ENCODE results near the gene ERMN. TPM values are rescaled to one million over a fixed set of nuclear protein-coding genes. Genes with fewer than 3 reads are reported as not detected.

The ERMN gene
- total and polyA plus RNA-seq, 12 donors, result 0.04 to 0.40 (median 0.13) TPM; not detected in 8

GRCh38 chr2:157359628-157360027, 34.0 kb upstream of the ERMN start:
- 83 to 95% (median 86%) methylated on average over 2 of the region's 2 CpGs for whole genome bisulfite sequencing, 4 donors
- no peak for DNase-seq
- Histone ChIP-seq H3K27me3 (no peaks in the 10 kb centered on the region), H3K27ac (no peak overlapping the region), H3K4me1 (replicated peaks in 1 of 2) (no peaks in the 10 kb centered on the region), H3K9me3 (replicated peaks in 1 of 3) (no peaks in the 10 kb centered on the region), H3K36me3 (replicated peaks in 1 of 2) (no peaks in the 10 kb centered on the region), H3K4me3 (no peak overlapping the region)
- intact Hi-C loops (cut with DNase I), result no loop called here
- TF ChIP-seq, protein P1, sequence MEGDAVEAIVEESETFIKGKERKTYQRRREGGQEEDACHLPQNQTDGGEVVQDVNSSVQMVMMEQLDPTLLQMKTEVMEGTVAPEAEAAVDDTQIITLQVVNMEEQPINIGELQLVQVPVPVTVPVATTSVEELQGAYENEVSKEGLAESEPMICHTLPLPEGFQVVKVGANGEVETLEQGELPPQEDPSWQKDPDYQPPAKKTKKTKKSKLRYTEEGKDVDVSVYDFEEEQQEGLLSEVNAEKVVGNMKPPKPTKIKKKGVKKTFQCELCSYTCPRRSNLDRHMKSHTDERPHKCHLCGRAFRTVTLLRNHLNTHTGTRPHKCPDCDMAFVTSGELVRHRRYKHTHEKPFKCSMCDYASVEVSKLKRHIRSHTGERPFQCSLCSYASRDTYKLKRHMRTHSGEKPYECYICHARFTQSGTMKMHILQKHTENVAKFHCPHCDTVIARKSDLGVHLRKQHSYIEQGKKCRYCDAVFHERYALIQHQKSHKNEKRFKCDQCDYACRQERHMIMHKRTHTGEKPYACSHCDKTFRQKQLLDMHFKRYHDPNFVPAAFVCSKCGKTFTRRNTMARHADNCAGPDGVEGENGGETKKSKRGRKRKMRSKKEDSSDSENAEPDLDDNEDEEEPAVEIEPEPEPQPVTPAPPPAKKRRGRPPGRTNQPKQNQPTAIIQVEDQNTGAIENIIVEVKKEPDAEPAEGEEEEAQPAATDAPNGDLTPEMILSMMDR (IDR thresholded peaks at IDR 0.05), result no peak
- no peak for TF ChIP-seq POLR2A (IDR thresholded peaks at IDR 0.05)

GRCh38 chr2:157355618-157356017, 30.0 kb upstream of the ERMN start:
- 45 to 62% (median 51%) methylated on average over 1 of the region's 1 CpG for whole genome bisulfite sequencing, 4 donors
- Histone ChIP-seq H3K4me1 (replicated peaks in 1 of 2) (no peaks in the 10 kb centered on the region), H3K27me3 (no peaks in the 10 kb centered on the region), H3K4me3 (no peak overlapping the region), H3K27ac (no peak overlapping the region), H3K36me3 (replicated peaks in 1 of 2) (no peaks in the 10 kb centered on the region), H3K9me3 (replicated peaks in 1 of 3) (no peaks in the 10 kb centered on the region)
- no peak for DNase-seq
- TF ChIP-seq, protein P1 (IDR thresholded peaks at IDR 0.05), result no peak
- no peak for TF ChIP-seq POLR2A (IDR thresholded peaks at IDR 0.05)
- intact Hi-C loops (cut with DNase I), result no loop called here

GRCh38 chr2:157349949-157350515, 24.4 kb upstream of the ERMN start:
- 42 to 87% (median 52%) methylated on average over 1 of the region's 1 CpG for WGBS, 4 donors

DNA sequence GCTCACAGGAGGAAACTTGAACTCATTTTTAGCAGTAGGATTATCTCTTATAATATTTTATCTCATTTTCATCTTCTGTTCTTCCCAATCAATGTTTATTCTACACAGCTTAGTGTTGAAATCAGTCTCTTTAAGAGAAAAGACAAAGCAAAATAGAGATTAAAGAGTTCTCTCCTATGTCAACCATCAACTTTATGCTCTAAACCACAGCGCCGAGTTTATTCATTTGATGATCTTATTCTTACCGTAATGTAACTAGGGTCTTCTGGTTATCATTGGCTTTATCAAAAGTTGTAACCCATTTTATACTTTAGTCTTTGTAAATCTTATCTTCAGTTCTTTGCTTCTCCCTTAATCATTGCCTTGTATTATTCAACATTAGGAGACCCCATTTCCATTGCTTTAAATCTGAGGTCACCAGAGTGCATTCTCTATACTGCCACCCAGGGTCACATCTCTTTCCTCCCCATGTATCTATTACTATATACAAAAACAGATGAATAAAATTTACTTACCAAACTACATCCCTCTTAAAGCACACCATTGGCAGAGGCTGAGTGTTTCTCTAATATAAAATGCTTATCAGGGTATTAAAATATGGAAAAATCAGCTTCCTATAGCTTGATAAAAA, 22.8 kb upstream of the ERMN start:
- WGBS, 4 donors, result 81 to 92% (median 85%) methylated on average over 3 of the region's 3 CpGs
- Histone ChIP-seq H3K36me3 (replicated peaks in 1 of 2) (no peaks in the 10 kb centered on the region), H3K27ac (no peak overlapping the region), H3K27me3 (no peaks in the 10 kb centered on the region), H3K9me3 (replicated peaks in 1 of 3) (no peaks in the 10 kb centered on the region), H3K4me1 (replicated peaks in 1 of 2) (no peaks in the 10 kb centered on the region), H3K4me3 (no peak overlapping the region)
- DNase-seq, result no peak
- TF ChIP-seq POLR2A (IDR thresholded peaks at IDR 0.05), result no peak
- TF ChIP-seq, protein P1 (IDR thresholded peaks at IDR 0.05), result no peak
- intact Hi-C loops (cut with DNase I), result no loop called here

More at GRCh38 chr2:157349949-157350515, 24.4 kb upstream of the ERMN start:
- no peak for DNase-seq
- H3K36me3 ChIP-seq (replicated peaks in 1 of 2), result no peaks in the 10 kb centered on the region
- H3K4me1 ChIP-seq (replicated peaks in 1 of 2), result no peaks in the 10 kb centered on the region
- TF ChIP-seq, protein P1 (IDR thresholded peaks at IDR 0.05), result no peak
- no peak for TF ChIP-seq POLR2A (IDR thresholded peaks at IDR 0.05)
- H3K27ac ChIP-seq, result no peak overlapping the region
- H3K4me3 ChIP-seq, result no peak overlapping the region
- no peaks in the 10 kb centered on the region for H3K27me3 ChIP-seq
- H3K9me3 ChIP-seq (replicated peaks in 1 of 3), result no peaks in the 10 kb centered on the region
- intact Hi-C loops (cut with DNase I), result no loop called here
